Activated naive CD8-positive, alpha-beta T cell treated with anti-CD3 and anti-CD28 coated beads for 36 hours (primary cell): ENCODE data around the gene RIC3. TPM values are rescaled to one million over a fixed set of nuclear protein-coding genes. Genes with fewer than 3 reads are reported as not detected.

Source experiments
- DNase-seq: peaks from one replicate; pipeline ENCODE4 v3.0.0; 2021
- H3K27ac Mint-ChIP-seq: one replicate; pipeline ENCODE4 v1.8.0; 2022; ENCODE audit warnings: mild to moderate bottlenecking, moderate library complexity, mixed read lengths
- H3K27me3 Mint-ChIP-seq: one replicate; pipeline ENCODE4 v1.8.0; 2022; ENCODE audit warnings: mild to moderate bottlenecking, mixed read lengths
- H3K36me3 Mint-ChIP-seq: one replicate; pipeline ENCODE4 v1.8.0; 2021; ENCODE audit warnings: mild to moderate bottlenecking, mixed read lengths
- H3K4me1 Mint-ChIP-seq: one replicate; pipeline ENCODE4 v1.8.0; 2021; ENCODE audit warnings: mixed read lengths
- H3K4me3 Mint-ChIP-seq: one replicate; pipeline ENCODE4 v1.8.0; 2022; ENCODE audit warnings: mild to moderate bottlenecking, moderate library complexity, mixed read lengths
- H3K9me3 Mint-ChIP-seq: one replicate; pipeline ENCODE4 v1.8.0; 2022; ENCODE audit warnings: mixed read lengths
- total RNA-seq, 2 experiments: library from RNA; stranded (reverse); gene quantifications; one replicate each; pipeline ENCODE4 v1.2.3, GENCODE V29; 2021

RIC3 gene
- total RNA-seq, 2 experiments from 2014 or later = 9.4 to 11.7 TPM

DNA sequence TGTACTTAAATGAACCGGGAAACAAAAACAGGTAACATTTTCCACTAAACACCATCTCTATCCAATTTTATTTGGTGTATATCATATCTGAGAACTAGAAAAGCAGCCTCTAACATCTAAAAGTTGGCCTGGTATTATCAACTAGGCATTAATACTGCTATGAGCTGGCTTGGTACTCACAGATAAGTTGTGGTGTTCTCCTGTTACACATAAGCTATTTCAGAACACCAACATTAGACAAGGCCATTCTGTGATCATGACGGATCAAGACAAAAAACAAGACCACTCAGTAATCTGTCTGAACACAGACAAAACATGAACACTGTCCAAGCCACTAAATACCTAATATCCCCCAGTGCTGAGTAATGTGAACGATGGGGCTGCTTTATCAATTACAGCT lies 11.9 kb downstream of the RIC3 start:
- no peak for DNase-seq
- Mint-ChIP-seq H3K4me3 (no peak overlapping the region), H3K36me3 (peaks cover 6% of the 10 kb centered on the region), H3K27ac (no peak overlapping the region), H3K4me1 (peaks cover 4% of the 10 kb centered on the region), H3K27me3 (no peaks in the 10 kb centered on the region), H3K9me3 (no peaks in the 10 kb centered on the region)

DNA sequence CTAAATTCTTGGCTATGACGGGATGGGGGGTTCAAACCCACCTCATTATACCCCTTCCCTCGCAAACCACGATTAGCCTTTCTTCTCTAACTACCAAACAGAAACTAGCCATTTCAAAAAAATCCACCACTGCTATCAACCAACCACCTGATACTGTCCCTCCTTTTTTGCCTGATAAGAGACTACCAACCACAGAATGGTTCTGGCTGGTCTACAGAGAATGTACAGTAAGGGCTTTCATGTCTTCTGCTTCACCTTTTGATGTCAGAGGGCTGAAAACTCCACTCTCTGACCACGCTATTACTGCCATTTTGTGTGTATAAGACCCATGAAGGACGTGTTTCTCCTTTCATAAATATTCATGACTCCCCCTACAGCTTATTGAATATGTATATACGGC lies 19.1 kb downstream of the RIC3 start:
- peaks cover 26% of the 10 kb centered on the region for H3K36me3 Mint-ChIP-seq
- DNase-seq = no peak
- H3K9me3 Mint-ChIP-seq = peaks cover 2% of the 10 kb centered on the region
- H3K27me3 Mint-ChIP-seq = no peaks in the 10 kb centered on the region
- H3K27ac Mint-ChIP-seq = no peak overlapping the region
- H3K4me3 Mint-ChIP-seq = no peak overlapping the region
- no peaks in the 10 kb centered on the region for H3K4me1 Mint-ChIP-seq

DNA sequence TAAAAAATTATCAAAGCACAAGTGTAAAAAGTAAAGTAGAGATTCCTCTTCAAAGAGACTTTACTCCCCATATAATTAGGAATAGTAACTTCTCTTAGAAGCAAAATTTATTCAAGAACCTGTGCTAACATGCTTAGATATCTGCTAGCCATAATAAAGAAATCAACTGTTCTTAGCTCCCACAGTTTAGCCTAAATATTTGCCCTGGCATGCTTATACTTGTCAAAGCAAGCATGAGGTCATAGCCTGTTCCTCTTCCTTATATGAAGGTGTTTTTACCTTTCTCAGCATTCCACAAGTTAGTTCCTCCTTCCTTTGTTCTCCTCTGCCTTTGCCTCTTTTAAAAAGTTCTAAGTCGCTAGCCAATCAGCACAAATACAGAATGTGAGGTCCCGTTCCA lies 30.3 kb downstream of the RIC3 start:
- peaks cover 2% of the 10 kb centered on the region for H3K9me3 Mint-ChIP-seq
- H3K27ac Mint-ChIP-seq = no peak overlapping the region
- peaks cover 45% of the 10 kb centered on the region for H3K36me3 Mint-ChIP-seq
- no peaks in the 10 kb centered on the region for H3K4me1 Mint-ChIP-seq
- DNase-seq = no peak
- no peaks in the 10 kb centered on the region for H3K27me3 Mint-ChIP-seq
- no peak overlapping the region for H3K4me3 Mint-ChIP-seq

- Mint-ChIP-seq H3K27ac (no peak overlapping the region), H3K9me3 (no peaks in the 10 kb centered on the region), H3K27me3 (no peaks in the 10 kb centered on the region), H3K4me1 (peaks cover 2% of the 10 kb centered on the region), H3K36me3 (peaks cover 6% of the 10 kb centered on the region), H3K4me3 (no peak overlapping the region)
- DNase-seq = no peak
Observed at GRCh38 chr11:8127447-8127846, 41.4 kb downstream of the RIC3 start.

- Mint-ChIP-seq H3K9me3 (no peaks in the 10 kb centered on the region), H3K4me3 (no peak overlapping the region), H3K4me1 (peaks cover 2% of the 10 kb centered on the region), H3K27me3 (no peaks in the 10 kb centered on the region), H3K27ac (no peak overlapping the region), H3K36me3 (peaks cover 12% of the 10 kb centered on the region)
- no peak for DNase-seq
Observed at GRCh38 chr11:8126649-8127289, 42.1 kb downstream of the RIC3 start.

GRCh38 chr11:8122173-8122764 lies 46.6 kb downstream of the RIC3 start:
- Mint-ChIP-seq H3K36me3 (peaks cover 24% of the 10 kb centered on the region), H3K27me3 (no peaks in the 10 kb centered on the region), H3K9me3 (peaks cover 10% of the 10 kb centered on the region), H3K4me3 (no peak overlapping the region), H3K27ac (no peak overlapping the region), H3K4me1 (no peaks in the 10 kb centered on the region)
- DNase-seq = no peak

DNA sequence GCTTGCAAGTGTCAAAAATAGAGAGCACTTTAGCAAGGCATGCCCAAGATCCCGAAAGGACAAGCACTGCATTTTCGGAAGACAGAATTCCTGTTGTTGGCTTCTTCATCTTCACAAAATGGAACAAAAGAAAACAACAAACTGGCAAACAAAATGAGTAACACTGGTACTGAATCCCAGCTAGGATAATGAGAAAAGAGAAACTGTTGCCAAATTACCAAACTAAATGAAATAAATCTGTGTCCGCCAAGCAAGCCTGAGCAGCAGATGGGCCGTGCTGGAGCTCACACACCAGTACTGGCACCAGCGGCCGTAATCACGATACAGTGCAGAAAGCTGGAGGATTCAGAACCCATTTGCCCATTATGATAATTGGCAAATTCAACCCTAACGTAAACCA lies 57.2 kb downstream of the RIC3 start:
- H3K27me3 Mint-ChIP-seq = peaks cover 3% of the 10 kb centered on the region
- no peak overlapping the region for H3K27ac Mint-ChIP-seq
- H3K36me3 Mint-ChIP-seq = peaks cover 29% of the 10 kb centered on the region
- no peak for DNase-seq
- H3K4me1 Mint-ChIP-seq = no peaks in the 10 kb centered on the region
- peaks cover 6% of the 10 kb centered on the region for H3K9me3 Mint-ChIP-seq
- H3K4me3 Mint-ChIP-seq = no peak overlapping the region

- Mint-ChIP-seq H3K27ac (no peak overlapping the region), H3K27me3 (peaks cover 3% of the 10 kb centered on the region), H3K4me3 (no peak overlapping the region), H3K4me1 (no peaks in the 10 kb centered on the region), H3K36me3 (peaks cover 17% of the 10 kb centered on the region), H3K9me3 (peaks cover 6% of the 10 kb centered on the region)
- no peak for DNase-seq
Observed at GRCh38 chr11:8110396-8110795, 58.4 kb downstream of the RIC3 start.

- no peak for DNase-seq
- H3K4me3 Mint-ChIP-seq = no peak overlapping the region
- H3K36me3 Mint-ChIP-seq = peaks cover 12% of the 10 kb centered on the region
- no peaks in the 10 kb centered on the region for H3K4me1 Mint-ChIP-seq
- H3K27ac Mint-ChIP-seq = no peak overlapping the region
- no peaks in the 10 kb centered on the region for H3K27me3 Mint-ChIP-seq
- peaks cover 2% of the 10 kb centered on the region for H3K9me3 Mint-ChIP-seq
Observed at GRCh38 chr11:8109675-8110074, 59.1 kb downstream of the RIC3 start.

GRCh38 chr11:8108421-8108820 lies 60.4 kb downstream of the RIC3 start:
- Mint-ChIP-seq H3K27ac (no peak overlapping the region), H3K27me3 (no peaks in the 10 kb centered on the region), H3K36me3 (peaks cover 3% of the 10 kb centered on the region), H3K4me1 (no peaks in the 10 kb centered on the region), H3K9me3 (no peaks in the 10 kb centered on the region), H3K4me3 (no peak overlapping the region)
- no peak for DNase-seq

DNA sequence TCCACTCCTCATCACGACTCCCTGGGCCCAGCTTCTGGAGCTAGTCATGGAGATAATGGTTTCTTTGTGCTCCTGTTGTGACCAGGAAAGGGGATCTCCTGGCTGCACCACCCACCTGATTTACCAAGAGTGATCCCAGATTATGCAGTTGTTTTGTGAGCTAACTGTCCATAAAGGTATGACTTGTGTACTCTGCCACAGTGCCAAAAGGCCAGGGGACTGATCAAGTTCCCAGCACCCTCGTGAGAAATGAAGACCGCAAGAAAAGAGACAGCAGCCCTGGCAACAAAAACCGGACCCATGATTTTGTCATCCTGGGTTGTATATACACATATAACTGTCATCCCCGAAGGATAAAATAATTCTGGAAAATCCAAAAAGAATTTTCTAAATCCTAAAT lies 61.2 kb downstream of the RIC3 start:
- Mint-ChIP-seq H3K27ac (no peak overlapping the region), H3K9me3 (no peaks in the 10 kb centered on the region), H3K4me3 (no peak overlapping the region), H3K36me3 (peaks cover 3% of the 10 kb centered on the region), H3K4me1 (no peaks in the 10 kb centered on the region), H3K27me3 (no peaks in the 10 kb centered on the region)
- no peak for DNase-seq

DNA sequence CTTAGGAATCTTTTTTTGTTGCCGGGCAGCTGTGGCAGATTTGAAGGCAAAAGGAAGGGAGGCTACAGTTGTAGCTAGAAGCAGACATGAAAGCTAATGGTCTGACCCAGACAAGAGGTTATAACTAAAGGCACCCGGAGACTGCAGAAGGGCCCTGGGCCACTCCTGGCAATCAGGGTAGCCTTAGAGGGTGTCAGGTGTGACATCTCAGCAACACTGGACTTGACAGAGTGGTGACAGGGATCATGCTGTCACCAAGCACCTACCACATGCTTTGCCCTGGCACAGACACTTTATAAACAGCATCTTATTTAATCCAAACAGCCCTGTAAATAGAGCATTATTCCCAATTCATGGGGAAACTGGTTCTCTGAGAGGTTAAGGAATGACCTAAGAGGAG lies 62.1 kb downstream of the RIC3 start:
- H3K4me3 Mint-ChIP-seq = no peak overlapping the region
- no peak overlapping the region for H3K27ac Mint-ChIP-seq
- no peak for DNase-seq
- H3K4me1 Mint-ChIP-seq = no peaks in the 10 kb centered on the region
- H3K27me3 Mint-ChIP-seq = no peaks in the 10 kb centered on the region
- H3K9me3 Mint-ChIP-seq = no peaks in the 10 kb centered on the region
- H3K36me3 Mint-ChIP-seq = peaks cover 3% of the 10 kb centered on the region

GRCh38 chr11:8105666-8106065 lies 63.2 kb downstream of the RIC3 start:
- no peak overlapping the region for H3K4me3 Mint-ChIP-seq
- no peaks in the 10 kb centered on the region for H3K9me3 Mint-ChIP-seq
- H3K27me3 Mint-ChIP-seq = no peaks in the 10 kb centered on the region

GRCh38 chr11:8105133-8105532 lies 63.7 kb downstream of the RIC3 start:
- H3K27ac Mint-ChIP-seq = no peak overlapping the region
- no peaks in the 10 kb centered on the region for H3K9me3 Mint-ChIP-seq
- H3K4me3 Mint-ChIP-seq = no peak overlapping the region
- no peaks in the 10 kb centered on the region for H3K4me1 Mint-ChIP-seq
- no peaks in the 10 kb centered on the region for H3K27me3 Mint-ChIP-seq
- H3K36me3 Mint-ChIP-seq = no peaks in the 10 kb centered on the region
- DNase-seq = no peak

More at GRCh38 chr11:8105666-8106065, 63.2 kb downstream of the RIC3 start:
- Mint-ChIP-seq H3K4me1 (no peaks in the 10 kb centered on the region), H3K27ac (no peak overlapping the region), H3K36me3 (no peaks in the 10 kb centered on the region)
- no peak for DNase-seq

DNA sequence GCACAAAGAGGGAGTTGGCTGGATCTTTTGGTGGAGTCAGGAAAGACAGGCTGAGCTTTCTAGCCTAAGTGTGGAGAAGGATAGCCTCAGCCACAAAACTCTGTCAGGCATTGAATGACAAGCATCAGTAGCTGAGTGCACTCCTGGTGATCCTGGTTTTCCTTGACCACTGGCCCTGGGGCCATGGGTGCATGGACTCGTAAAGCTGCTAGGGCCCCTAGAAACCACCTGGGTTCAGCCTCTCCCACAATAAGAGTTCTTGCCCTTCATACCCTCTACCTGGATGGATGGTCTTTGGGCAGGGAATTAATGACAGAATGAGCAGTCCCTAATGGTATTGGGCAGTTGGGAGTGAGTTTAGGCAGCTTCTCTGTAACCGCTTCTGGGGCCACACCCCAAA lies 64.9 kb downstream of the RIC3 start:
- H3K4me3 Mint-ChIP-seq = no peak overlapping the region
- no peaks in the 10 kb centered on the region for H3K4me1 Mint-ChIP-seq

GRCh38 chr11:8102965-8103364 lies 65.9 kb downstream of the RIC3 start:
- H3K4me3 Mint-ChIP-seq = no peak overlapping the region
- no peak for DNase-seq
- H3K36me3 Mint-ChIP-seq = no peaks in the 10 kb centered on the region
- H3K27me3 Mint-ChIP-seq = no peaks in the 10 kb centered on the region
- no peaks in the 10 kb centered on the region for H3K4me1 Mint-ChIP-seq
- no peak overlapping the region for H3K27ac Mint-ChIP-seq
- H3K9me3 Mint-ChIP-seq = no peaks in the 10 kb centered on the region

More for the DNA sequence above, 64.9 kb downstream of the RIC3 start:
- Mint-ChIP-seq H3K27ac (no peak overlapping the region), H3K27me3 (no peaks in the 10 kb centered on the region), H3K36me3 (no peaks in the 10 kb centered on the region), H3K9me3 (no peaks in the 10 kb centered on the region)
- no peak for DNase-seq
